GM12874 (cell line): ENCODE measurements around the gene CCDC15.

Source experiments
- CTCF ChIP-seq: IDR thresholded peaks from 2 replicates; pipeline ENCODE4 v1.5.1; 2011; ENCODE audit warnings: low read depth, mild to moderate bottlenecking, control low read depth, low read length, moderate library complexity; ENCODE audit not compliant: insufficient read depth

The CCDC15 gene

GRCh38 chr11:125085301-125086081 lies 131.5 kb downstream of the CCDC15 start:
- TF ChIP-seq CTCF = no peak

GRCh38 chr11:125086633-125087296 lies 132.8 kb downstream of the CCDC15 start:
- no peak for TF ChIP-seq CTCF

GRCh38 chr11:125088123-125088522 lies 134.1 kb downstream of the CCDC15 start:
- TF ChIP-seq CTCF = no peak

GRCh38 chr11:125088576-125089455 lies 134.8 kb downstream of the CCDC15 start:
- no peak for TF ChIP-seq CTCF

GRCh38 chr11:125090816-125091215 lies 136.8 kb downstream of the CCDC15 start:
- TF ChIP-seq CTCF = no peak
